T-helper 2 cell treated with Interferon-gamma antibody and Interleukin-4, amounts not matched to agents 100 ng/mL and 5 ng/mL, for 36 hours (primary cell): Measurements from ENCODE around the gene VILL. TPM values are rescaled to one million over a fixed set of nuclear protein-coding genes. Genes with fewer than 3 reads are reported as not detected.

Experiments used
- intact Hi-C: fragments of 100-400 bp; cut with micrococcal nuclease; formaldehyde crosslinking; loops from one replicate; pipeline ENCODE4 v1.15.1; 2023
- total RNA-seq: library from RNA; stranded (reverse); gene quantifications from 2 replicates; pipeline ENCODE4 v1.2.3, GENCODE V29; 2022

Gene VILL
- total RNA-seq, 1 donor from 2014 or later: 20.2 TPM

DNA sequence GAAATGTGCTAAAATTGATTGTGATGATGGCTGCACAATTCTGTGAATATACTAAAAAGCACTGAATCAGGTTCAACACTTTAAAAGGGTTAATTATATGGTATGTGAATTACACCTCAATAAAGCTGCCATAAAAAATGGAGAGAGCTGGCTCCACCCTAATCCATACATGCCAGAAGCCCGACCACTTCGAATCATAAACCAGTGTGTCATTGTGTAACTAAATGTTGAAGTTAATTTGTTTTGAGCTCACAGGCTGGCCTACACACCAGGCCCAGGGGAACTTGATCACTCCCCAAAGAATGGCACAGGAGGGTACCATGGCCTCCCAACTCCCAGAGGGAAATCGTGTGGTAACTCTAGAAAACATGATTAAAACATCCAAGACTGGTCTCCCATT is 24.9 kb downstream of the VILL start:
- intact Hi-C loops: no loop called here

DNA sequence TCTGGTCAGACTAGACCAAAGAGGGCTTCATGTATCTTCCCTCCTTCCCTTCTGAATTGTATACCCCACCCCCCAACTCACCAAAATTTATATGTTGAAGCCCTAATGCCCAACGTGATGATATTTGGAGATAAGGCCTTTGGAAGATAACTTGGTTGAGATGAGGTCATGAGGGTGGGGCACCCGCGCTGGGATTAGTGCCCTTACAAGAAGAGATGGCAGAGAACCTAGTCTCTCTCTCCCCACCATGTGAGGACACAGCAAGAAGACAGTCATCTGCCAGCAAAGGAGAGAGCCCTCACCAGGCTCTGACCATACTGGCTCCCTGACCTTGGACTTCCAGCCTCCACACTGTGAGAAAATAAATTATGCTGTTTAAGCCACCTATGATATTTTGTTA is 25.4 kb downstream of the VILL start:
- intact Hi-C loops: no loop called here

DNA sequence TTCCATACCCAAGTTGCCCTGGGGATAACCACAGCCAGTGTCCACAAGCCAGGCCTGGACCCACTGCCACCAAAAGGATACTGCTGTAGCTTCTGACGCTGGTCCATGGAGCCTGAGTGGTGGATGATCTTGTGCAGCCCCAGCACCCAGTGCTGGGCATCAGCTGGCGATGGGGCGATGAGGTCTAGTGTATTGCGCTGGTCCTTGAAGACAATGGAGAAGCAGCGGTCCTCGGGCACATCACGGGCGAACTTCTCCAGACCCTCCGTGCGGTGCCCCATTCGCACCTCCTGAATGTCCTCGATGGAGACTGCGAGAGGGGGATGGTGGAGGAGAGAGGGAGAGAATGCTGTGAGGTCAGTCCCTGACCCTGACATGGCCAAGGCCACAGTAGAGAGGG is 25.8 kb downstream of the VILL start:
- intact Hi-C loops: no loop called here

DNA sequence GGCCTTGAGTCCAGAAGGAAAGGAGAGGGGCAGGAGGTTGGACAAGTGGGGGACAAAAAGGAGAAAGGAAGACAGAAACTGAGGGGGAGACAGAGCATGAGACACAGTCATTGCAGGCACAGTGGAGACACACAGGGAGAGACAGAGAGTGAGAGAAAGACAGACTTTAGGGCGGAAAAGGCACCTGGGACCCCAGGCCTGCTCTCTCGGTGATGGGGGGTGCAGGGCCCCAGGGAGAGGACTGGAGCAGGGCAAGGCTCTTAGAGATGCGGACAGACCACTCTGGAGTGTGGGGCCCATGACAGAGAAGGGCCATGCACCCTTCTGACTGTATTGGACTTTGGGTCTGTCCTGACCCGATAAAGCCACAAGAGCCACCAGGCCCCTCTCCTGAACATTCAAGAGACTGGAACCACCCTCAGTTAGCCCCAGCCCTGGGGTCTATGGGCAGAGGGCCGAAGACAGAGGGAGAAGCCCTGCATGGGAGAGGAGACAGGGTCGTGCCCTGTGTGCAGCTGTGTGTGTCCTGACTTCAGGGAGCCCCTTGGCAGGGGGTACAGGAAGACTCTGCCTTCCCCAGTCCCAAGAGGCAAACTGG is 26.4 kb downstream of the VILL start:
- intact Hi-C loops: no loop called here

DNA sequence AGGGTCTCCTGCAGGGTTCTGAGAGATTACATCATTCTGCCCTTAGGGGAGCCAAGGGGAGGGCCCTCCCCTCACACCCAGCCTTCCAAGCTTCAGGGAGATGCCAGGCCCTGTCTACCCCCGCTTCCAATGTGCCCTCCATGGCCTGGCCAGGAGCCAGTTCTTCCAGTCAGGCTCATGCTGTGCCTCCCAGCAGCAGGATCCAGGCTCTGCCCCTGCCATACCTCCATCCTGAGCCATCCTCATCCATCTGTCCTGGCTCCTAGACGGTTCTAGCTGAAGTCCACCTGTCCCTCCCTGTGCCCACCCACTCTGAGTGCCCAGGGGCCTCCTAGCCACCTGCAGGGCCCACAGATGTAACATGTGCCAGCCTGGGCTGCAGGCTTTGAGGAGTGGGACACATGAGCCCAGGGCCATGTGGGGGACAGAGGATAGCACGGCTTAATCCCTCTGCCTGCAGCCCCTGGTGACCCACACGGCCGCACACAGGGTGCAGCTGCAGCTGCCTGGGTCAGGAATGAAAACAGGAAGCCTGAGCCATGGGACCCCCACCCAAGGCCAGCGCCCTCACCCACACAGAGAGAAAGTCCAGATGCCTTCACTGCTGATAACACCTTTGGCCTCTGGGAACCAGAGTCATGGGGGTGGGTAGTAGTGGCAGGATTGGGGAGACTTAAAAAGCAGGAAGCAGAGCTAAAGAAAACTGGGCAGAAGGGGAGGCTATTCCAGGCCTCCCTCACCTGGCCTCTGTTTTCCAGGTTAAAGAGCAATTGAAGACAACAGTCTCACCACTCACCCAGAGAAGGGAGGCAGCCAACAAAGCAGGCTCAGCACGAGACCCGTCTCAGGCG is 27.1 kb downstream of the VILL start:
- intact Hi-C loops: no loop called here

DNA sequence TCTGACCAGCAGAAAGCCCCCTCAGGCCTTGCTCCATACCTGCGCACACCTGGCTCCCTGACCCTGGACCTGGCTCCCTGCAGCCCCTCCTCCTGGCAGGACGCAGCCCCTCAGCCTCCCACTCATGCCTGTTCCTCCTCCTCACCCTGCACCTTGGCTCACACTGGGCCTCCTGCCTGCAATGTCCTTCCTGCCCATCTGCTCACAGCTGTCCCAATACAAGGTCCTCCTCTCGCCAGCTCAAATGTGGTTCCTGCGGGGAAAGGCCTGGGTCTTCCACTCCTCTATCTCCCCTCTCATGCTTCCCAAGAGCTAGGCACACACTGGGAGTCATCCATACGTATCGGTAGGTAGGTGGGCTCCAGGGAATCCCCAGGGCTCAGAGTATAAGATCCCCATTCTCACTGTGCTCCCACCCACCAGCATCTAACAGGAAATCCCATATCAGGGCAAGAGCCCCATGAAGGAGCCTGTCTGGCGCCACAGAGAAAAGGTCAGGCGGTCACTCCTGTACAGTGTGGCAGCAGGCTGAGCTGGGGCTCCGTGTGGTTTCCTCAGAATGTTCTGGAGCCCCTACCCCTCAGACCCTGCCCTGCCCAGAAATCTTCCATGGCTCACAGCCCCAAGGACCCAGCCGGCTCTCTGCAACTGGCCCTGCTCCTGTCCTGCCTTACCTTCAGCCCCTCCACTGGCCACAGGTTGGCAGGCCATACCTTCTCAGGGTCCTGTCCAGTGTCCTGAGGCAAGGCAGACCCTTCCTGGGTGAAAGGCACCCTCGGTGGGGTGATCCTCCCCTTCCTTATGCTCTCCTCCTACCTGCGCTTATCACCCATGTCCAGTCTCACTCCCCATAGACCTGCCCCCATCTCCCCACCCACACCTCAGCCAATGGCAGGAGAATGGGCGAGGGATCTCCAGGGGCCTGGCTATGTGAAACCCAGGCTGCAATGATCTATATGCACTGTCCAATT is 28.0 kb downstream of the VILL start:
- intact Hi-C loops: no loop called here

DNA sequence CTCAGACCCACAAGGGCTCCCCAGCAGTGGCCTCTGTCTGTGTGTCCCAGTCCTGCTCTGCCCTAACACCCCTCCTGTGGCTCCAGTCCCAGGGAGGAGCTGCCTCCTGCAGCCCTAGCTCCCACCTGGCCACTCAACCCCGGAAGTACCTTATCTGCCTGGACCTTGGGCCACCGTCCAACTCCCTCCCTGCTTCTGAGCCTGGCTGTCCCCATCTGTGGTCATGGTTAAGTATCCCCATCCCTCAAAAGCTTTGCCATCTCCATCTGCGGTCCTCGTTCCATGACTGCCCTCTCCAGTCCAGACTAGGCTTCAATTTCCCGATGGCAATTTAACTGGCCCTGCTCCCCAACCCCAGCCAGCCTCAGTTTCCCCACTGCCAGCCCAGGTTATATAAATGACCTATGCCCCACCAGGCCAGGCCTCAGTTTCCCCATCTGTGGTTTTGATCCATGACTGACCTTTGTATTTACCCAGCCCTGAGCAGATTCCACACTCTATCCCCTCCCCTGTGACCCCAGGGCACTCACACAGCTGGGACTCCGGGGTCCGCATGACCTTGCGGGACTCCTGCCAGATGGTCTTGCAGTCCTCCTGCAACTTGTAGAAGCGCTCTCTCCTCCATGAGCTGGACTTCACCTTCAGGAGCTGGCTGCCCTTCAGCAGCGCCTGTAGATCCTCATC is 29.2 kb downstream of the VILL start:
- intact Hi-C loops: no loop called here

DNA sequence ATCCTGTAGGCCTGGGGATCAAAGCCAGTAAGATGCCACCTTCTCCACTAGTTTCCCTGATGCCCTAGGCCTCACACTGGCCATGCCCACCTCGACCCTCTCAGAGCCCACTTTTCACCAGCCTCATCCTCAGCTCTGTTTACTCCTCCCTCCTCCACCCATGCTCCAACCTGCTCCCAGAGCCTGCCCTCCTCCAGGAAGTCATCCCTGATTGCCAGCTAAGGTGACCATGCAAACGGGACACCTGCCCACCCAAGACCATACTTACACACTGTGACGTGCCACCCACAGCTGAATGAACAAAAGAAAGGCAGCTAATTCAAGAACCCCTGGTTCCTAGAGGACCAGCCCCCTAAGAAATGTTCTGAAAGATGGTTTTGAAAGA is 29.7 kb downstream of the VILL start:
- intact Hi-C loops: no loop called here

DNA sequence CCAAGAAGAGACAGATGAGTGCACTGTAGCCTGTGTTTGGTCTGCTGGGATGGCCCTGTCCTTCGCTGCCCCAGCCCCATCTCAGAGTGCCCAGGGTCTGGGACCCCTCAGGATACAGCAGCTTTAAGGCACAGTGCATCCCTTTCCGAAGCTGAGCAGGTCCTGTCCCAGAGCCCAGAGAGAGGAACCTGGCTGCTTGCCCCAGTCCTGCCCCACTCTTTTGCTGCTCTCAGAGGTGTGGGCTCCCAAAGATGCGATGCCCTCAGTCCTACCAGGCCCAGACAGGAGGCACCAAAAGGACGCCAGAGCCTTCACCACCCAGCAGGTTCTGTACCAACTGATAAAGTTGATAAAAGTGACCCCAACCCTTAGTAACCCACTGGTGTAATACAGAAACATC is 30.6 kb downstream of the VILL start:
- intact Hi-C loops: no loop called here

DNA sequence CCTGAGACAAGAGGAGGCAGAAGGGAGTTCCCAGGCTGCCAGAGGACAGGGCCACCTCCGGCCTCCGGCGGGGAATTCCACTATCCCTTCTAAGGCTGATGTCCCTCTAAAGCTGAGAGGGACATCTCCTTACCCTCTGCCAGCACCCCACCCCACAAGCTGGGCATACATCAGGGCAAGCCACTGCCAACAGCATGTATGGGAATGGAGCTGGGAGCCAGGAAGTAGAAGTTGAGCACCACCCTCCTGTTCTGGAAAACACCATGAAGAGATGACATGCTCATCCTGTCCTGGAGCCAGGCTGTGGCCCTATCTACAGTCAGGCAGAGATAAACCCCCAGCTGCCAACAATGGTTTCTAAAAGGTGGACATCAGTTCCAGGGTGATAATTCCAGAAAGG is 31.7 kb downstream of the VILL start:
- intact Hi-C loops: no loop called here

DNA sequence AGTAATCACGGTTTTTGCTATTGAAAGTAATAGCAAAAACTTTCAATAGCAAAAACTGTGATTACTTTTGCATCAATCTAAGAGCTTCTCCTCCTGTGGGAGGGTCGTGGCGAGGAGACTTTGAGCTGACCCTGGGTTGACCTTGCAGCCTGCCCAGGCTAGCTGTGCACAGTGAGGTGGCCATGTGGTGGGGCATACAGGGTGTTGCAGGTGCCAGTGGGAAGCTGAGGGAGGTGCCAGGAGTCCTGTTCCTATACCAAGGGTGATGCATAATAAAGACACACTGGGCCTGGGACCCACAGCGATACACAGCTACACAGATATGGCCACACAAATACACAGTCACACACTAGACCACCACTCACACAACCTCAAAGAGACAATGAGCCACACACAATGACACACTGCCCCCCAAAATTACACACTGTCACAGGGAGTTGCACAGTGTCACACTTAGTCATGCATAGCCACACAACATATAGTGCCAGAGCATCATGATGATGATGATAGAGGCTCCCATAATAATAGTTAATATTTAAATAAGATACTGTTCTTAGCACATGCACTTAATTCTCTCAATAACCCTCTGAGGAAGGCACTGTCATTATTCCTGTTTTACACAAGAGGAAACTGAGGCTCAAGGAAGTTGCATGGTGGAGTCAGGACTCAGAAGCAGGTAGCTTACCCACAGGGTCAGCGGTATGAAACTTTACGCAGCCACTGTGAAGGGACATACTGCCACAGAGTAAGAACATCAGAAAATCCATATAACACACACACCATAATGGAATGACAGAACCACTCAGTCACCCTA is 32.5 kb downstream of the VILL start:
- intact Hi-C loops: no loop called here

DNA sequence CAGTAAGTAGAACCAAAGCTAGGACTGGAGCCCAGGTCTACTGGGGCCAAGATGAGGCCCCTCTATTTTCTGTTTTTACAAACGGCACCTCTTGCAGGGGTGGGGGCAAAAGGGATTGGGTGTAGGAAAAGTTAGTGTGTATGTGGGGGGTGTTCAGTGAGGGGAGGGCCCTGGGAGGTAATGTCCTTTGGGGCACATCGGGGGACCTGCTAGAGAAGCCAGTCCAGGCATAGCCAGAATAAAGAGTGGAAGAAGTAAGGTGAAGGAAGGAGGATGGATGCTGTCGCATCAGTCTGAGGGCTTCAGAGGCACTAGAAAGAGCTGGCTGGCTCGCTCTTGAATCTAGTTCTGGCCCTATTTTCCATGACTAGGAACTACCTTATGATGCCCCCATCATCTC is 36.3 kb downstream of the VILL start:
- intact Hi-C loops: no loop called here

DNA sequence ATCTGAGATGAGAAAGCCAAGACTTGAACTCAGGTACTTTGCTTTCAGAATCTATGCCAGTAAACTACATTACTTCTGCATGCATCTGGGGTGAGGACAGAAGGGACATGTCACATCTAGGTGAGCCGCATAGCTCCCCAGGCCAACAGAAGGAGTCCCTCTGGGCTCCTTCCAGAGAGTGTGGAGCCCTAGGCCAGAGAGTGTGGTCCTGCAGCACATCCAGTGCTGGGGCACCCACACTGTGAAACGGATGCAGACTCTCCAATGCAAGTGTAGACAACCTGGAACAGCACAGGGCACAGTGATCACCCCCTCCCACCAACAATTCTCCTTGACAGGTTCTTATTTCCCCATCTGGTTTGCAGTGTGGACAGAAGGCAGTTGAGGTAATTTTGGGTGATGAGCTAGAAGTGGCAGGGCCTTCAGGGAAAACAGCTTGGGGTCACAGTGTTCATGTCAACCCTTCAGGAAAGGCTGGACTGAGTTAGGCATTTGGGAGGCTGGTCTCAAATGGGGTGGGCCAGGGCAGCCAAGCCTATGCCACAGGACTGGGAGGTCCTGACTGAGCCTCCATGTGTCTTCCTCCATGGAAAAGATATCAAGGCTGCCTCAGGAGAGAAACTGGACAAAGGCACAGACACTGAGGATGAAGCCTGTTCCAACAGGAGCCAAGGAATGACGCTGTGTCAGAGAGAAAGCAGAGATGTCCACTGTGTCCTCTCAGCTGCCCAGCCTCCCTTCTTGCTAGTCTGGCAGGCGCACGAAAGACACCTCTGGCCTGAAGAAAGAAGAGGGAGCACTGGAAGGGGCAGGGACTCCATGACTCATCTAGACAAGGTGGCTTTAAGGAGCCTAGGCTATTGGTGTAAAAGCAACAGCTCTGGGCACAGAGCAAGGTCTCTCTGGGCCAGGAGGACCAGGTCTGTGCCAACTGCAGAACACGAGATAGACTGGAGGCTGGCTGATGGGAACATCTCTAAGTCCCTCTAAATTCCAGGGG is 37.2 kb downstream of the VILL start:
- intact Hi-C loops: no loop called here

DNA sequence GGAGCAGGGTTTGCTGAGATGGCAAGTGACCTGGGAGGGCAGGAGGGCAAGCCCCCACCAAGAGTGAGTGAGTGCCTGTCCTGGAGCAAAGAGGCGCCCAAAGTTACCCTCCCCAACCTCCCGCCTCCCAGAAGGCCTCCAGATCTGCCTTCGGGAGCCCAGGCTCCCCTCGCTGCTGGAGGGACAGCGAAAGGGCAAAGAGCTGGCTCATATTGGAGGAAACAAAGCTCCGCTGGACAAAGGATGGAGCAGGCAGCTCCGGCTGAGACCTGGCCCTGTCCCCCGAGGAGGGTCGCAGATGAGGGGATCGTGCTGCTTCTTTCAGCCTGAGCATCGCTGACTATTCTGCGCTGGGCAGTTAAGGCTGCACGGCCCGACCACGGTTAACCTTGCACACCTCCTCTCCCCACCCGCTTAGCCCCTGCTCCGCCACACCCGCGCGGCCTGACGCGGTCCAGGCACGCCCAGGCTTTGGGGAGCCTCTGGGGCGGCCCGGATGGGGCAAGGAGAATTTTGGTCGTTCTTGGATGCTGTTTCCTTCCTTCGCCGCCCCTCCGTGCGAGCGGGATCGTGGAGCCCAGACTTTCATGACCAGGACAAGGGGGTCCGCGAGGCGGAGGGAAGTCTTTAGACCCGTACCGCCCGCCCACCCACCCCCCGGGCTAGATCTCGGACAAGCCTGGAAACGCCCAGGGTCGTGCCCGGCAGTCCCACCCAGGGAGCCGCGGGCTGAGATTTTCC is 38.2 kb downstream of the VILL start:
- intact Hi-C loops: no loop called here

DNA sequence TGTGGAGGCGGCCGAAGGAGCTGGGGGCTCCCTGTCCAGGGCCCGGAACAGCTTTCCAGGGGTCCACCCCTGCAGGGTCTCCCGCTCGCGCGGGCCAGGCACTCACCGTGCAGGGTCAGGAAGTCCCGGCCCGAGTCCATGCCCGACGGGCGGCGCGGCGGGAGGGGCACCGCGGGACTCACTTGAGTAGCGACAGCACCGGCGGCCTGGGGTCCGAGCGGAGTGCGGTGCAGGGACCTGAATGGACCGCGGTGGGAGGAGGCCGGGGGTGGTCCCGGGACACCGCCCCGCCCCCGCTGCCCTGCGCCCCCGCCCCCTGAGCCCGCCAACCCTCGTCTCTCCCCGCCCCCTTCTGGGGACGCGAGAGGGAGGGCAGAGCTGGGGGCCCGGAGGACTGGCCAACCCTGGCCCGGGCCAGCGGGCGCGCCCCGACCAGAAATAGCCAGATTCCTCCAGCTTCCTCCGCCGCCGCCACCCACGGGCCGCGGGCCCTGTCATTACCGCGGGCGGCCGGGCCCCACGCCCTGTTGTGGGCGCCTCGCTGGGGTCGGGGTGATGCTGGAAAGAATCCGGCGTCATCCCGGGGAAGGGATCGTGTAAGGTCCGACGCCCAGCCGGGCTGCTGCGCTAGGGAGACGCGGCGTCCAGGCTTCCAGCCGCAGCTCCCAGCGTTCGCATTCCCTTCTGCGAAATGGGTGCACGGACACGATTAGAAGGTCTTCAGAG is 39.0 kb downstream of the VILL start, which contains the start of gene PLCD1:
Gene PLCD1, minus strand, starts transcription at position 243 of the 726 bp plus-strand sequence. Its CDS starts 103 bp downstream, at position 140.
- intact Hi-C loops: no loop called here

DNA sequence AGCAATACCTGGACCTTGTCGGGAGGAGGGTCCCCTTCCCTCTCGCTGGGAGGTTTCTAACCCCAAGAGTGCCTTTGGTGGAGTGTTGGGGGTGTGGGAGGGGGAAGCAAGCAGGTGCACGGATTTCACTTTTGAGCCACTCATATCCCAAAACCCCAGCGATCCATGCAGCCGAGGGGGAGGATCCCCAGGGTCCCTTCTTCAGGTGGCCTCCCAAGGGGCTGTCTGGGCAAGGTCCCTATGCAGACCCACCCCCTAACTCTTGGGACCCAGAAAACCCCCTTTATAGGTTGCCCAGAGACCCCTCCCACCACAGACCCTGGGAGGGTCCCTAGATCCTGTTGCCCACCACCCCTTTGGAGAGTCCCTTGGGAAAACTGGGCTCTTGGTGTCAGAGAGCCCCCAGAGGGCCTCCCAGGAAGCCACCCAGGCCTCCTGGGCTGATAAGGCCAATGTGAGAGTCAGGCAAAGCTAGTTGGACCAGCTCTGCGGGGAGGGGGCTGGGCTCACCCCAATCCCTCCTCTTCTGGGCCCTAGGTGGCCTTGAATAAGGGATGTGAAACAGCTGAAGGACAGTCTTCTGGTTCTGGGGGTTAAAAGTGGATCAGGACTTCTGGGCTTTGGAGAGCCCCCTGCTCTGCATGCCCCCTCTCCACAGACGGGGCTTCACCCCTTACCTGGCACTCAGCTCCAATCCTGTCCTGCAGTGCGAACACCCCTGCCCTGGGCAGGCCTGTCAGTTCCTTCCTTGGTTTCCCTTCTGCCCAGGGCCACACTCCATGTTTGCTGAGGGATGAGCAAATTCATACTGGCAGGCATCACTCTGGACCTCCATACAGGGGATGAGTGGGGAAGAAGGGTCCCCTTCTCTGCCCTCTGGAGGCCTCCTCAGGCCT is 39.8 kb downstream of the VILL start:
- intact Hi-C loops: no loop called here
